Nephron (organoid): ENCODE data around the gene USP3.
A peak's percentile ranks its signal among the peaks of the same experiment; 100 is the strongest.

Source experiments
- H3K27ac Mint-ChIP-seq, 3 experiments: 2 replicates each; pipeline ENCODE4 v1.8.0; 2020; ENCODE audit warnings: mixed read lengths in 3 of 3, mild to moderate bottlenecking in 2 of 3, moderate library complexity in 1 of 3
- H3K27me3 Mint-ChIP-seq: 2 replicates; pipeline ENCODE4 v1.8.0; 2021; ENCODE audit warnings: low read depth, mild to moderate bottlenecking, moderate library complexity, mixed read lengths
- H3K36me3 Mint-ChIP-seq: 2 replicates; pipeline ENCODE4 v1.8.0; 2020; ENCODE audit warnings: low read depth, mixed read lengths
- H3K4me1 Mint-ChIP-seq: 2 replicates; pipeline ENCODE4 v1.8.0; 2020; ENCODE audit warnings: mixed read lengths
- H3K4me3 Mint-ChIP-seq, 3 experiments: 2 replicates each; pipeline ENCODE4 v1.8.0; 2020; ENCODE audit warnings: mild to moderate bottlenecking in 3 of 3, mixed read lengths in 3 of 3, moderate library complexity in 2 of 3
- H3K9me3 Mint-ChIP-seq: 2 replicates; pipeline ENCODE4 v1.8.0; 2020; ENCODE audit warnings: mixed read lengths
- CTCF ChIP-seq, 3 experiments: fragments of 200-600 bp; sonication (generic); IDR thresholded peaks; one replicate each; pipeline ENCODE4 v1.5.0; 2021; ENCODE audit warnings: antibody characterized with exemption in 3 of 3; ENCODE audit not compliant: unreplicated experiment in 3 of 3

The USP3 gene

GRCh38 chr15:63598473-63599400 lies 94.3 kb downstream of the USP3 start:
- H3K27me3 Mint-ChIP-seq = peaks cover 14% of the 10 kb centered on the region
- peaks cover 75% of the 10 kb centered on the region for H3K4me1 Mint-ChIP-seq
- no peak for TF ChIP-seq CTCF (IDR thresholded peaks at IDR 0.05; ENCODE audit: unreplicated experiment in 3 of 3)

GRCh38 chr15:63599401-63600000 lies 95.1 kb downstream of the USP3 start:
- Mint-ChIP-seq H3K27ac (peak overlapping the region; percentile 75 to 94 (median 89)), H3K4me3 (peak overlapping the region; percentile 63 to 89 (median 79)), H3K4me1 (peaks cover 68% of the 10 kb centered on the region), H3K36me3 (peaks cover 3% of the 10 kb centered on the region), H3K9me3 (no peaks in the 10 kb centered on the region), H3K27me3 (peaks cover 14% of the 10 kb centered on the region)
- peak in 1 of 3 experiments; percentile 24 for TF ChIP-seq CTCF (IDR thresholded peaks at IDR 0.05; ENCODE audit: unreplicated experiment in 3 of 3)

More at GRCh38 chr15:63598473-63599400, 94.3 kb downstream of the USP3 start:
- peak overlapping the region; percentile 75 to 94 (median 89) for H3K27ac Mint-ChIP-seq
- H3K4me3 Mint-ChIP-seq = peak overlapping the region; percentile 63 to 89 (median 79)
- peaks cover 9% of the 10 kb centered on the region for H3K36me3 Mint-ChIP-seq
- no peaks in the 10 kb centered on the region for H3K9me3 Mint-ChIP-seq

GRCh38 chr15:63600001-63600615 lies 95.7 kb downstream of the USP3 start:
- peak overlapping the region; percentile 66 to 94 (median 66) for H3K27ac Mint-ChIP-seq
- peaks cover 61% of the 10 kb centered on the region for H3K4me1 Mint-ChIP-seq
- no peak for TF ChIP-seq CTCF (IDR thresholded peaks at IDR 0.05; ENCODE audit: unreplicated experiment in 3 of 3)
- peaks cover 14% of the 10 kb centered on the region for H3K27me3 Mint-ChIP-seq
- H3K4me3 Mint-ChIP-seq = peak overlapping the region; percentile 63 to 89 (median 79)
- no peaks in the 10 kb centered on the region for H3K9me3 Mint-ChIP-seq
- no peaks in the 10 kb centered on the region for H3K36me3 Mint-ChIP-seq

- Mint-ChIP-seq H3K9me3 (no peaks in the 10 kb centered on the region), H3K27ac (peak overlapping the region in 2 of 3 experiments; percentile 70 to 84), H3K36me3 (no peaks in the 10 kb centered on the region), H3K4me1 (peaks cover 56% of the 10 kb centered on the region), H3K27me3 (peaks cover 16% of the 10 kb centered on the region), H3K4me3 (peak overlapping the region; percentile 88 to 94 (median 94))
- TF ChIP-seq CTCF (IDR thresholded peaks at IDR 0.05; ENCODE audit: unreplicated experiment in 3 of 3) = no peak
Measured at GRCh38 chr15:63600616-63601025, 96.2 kb downstream of the USP3 start.

- Mint-ChIP-seq H3K36me3 (peaks cover 3% of the 10 kb centered on the region), H3K4me3 (peak overlapping the region; percentile 88 to 94 (median 94)), H3K9me3 (no peaks in the 10 kb centered on the region), H3K27me3 (peaks cover 13% of the 10 kb centered on the region), H3K27ac (peak overlapping the region; percentile 57 to 84 (median 70)), H3K4me1 (peaks cover 51% of the 10 kb centered on the region)
- no peak for TF ChIP-seq CTCF (IDR thresholded peaks at IDR 0.05; ENCODE audit: unreplicated experiment in 3 of 3)
Measured at GRCh38 chr15:63601026-63601703, 96.8 kb downstream of the USP3 start.
